HepG2 (cell line): ENCODE results near the gene TMEM266. TPM values are rescaled to one million over a fixed set of nuclear protein-coding genes. Genes with fewer than 3 reads are reported as not detected.

Experiments used
- ATAC-seq: fragments of 200-7000 bp; cut with Tn5 transposase; 3 replicates; pipeline ENCODE4 v1.9.1; 2020; ENCODE audit warnings: mild to moderate bottlenecking, moderate library complexity
- BruUV-seq: library from RNA; stranded (reverse); fragments of 400-500 nt; replicated peaks from 2 replicates; lab custom pipeline; 2021; lab: Mats Ljungman, UMichigan
- CTCF ChIA-PET: fragments of 300-600 bp; formaldehyde crosslinking; extraction: SDS; loops from one replicate; lab custom pipeline; 2021; ENCODE audit warnings: low total read pairs, inconsistent platforms, low intra/inter-chr PET ratio; lab: Yijun Ruan, JAX
- POLR2A ChIA-PET: fragments of 350-600 bp; sonication (Branson Sonifier 250); formaldehyde crosslinking; loops from one replicate; lab custom pipeline; 2020; ENCODE audit warnings: antibody characterized with exemption, inconsistent platforms; lab: Yijun Ruan, JAX
- DNase-seq: peaks from one replicate; pipeline ENCODE4 v3.0.0-alpha.2; 2015; ENCODE audit warnings: low spot score
- FAIRE-seq: peaks from 3 replicates; lab custom pipeline; 2011; peaks lifted over from hg19 to GRCh38; lab: Jason Lieb, UNC
- H2AFZ ChIP-seq: one replicate; pipeline ENCODE4 v1.6.1; 2011; ENCODE audit warnings: low read length, inconsistent platforms
- H3K27ac ChIP-seq: fragments of 300-600 bp; 3 replicates; pipeline ENCODE4 v1.8.0; 2011; ENCODE audit warnings: mixed run types, mild to moderate bottlenecking, mixed read lengths, low read length, inconsistent platforms; ENCODE audit not compliant: insufficient read depth; ENCODE audit errors: extremely low read length
- H3K27me3 ChIP-seq, 2 experiments: fragments of 200-600 bp in 1 of 2; 2 replicates in 1 of 2; 3 replicates in 1 of 2; pipeline versions ENCODE4 v1.6.0 to v1.8.0; 2011; ENCODE audit warnings: low read length in 2 of 2, mild to moderate bottlenecking in 2 of 2, moderate library complexity in 2 of 2, inconsistent platforms in 1 of 2; ENCODE audit not compliant: insufficient read depth in 2 of 2, control insufficient read depth in 1 of 2
- H3K36me3 ChIP-seq, 2 experiments: fragments of 200-600 bp in 1 of 2; replicated peaks in 1 of 2; 2 replicates in 1 of 2; 3 replicates in 1 of 2; pipeline versions ENCODE4 v1.5.1 to v1.8.0; 2011; ENCODE audit warnings: low read length in 2 of 2, inconsistent platforms in 1 of 2; ENCODE audit not compliant: insufficient read depth in 2 of 2, control insufficient read depth in 1 of 2
- H3K4me1 ChIP-seq: 2 replicates; pipeline ENCODE4 v1.5.1; 2012; ENCODE audit warnings: low read length, inconsistent platforms; ENCODE audit not compliant: insufficient read depth
- H3K4me2 ChIP-seq: 2 replicates; pipeline ENCODE4 v1.6.0; 2011; ENCODE audit warnings: low read depth, low read length, inconsistent platforms
- H3K4me3 ChIP-seq, 3 experiments: fragments of 200-600 bp in 1 of 3; sonication (generic), shearing (Covaris generic) in 1 of 3; replicated peaks in 1 of 3; 2 replicates each; pipeline ENCODE4 v1.5.1; 2011 to 2016; ENCODE audit warnings: low read length in 3 of 3, inconsistent platforms in 2 of 3, low read depth in 2 of 3, mild to moderate bottlenecking in 2 of 3, control low read depth in 1 of 3, mixed read lengths in 1 of 3; ENCODE audit not compliant: insufficient read depth in 1 of 3
- H3K79me2 ChIP-seq: one replicate; pipeline ENCODE4 v1.6.1; 2011; ENCODE audit warnings: low read length, inconsistent platforms; ENCODE audit not compliant: insufficient read depth
- H3K9ac ChIP-seq: 2 replicates; pipeline ENCODE4 v1.6.0; 2011; ENCODE audit warnings: mild to moderate bottlenecking, low read depth, low read length, inconsistent platforms; ENCODE audit not compliant: insufficient read depth
- H3K9me3 ChIP-seq: 2 replicates; pipeline ENCODE4 v1.5.1; 2012; ENCODE audit warnings: mild to moderate bottlenecking, low read length
- H4K20me1 ChIP-seq: 2 replicates; pipeline ENCODE4 v1.6.0; 2011; ENCODE audit warnings: inconsistent platforms, mild to moderate bottlenecking, low read length, moderate library complexity; ENCODE audit not compliant: insufficient read depth
- ARID5B ChIP-seq: IDR thresholded peaks from 2 replicates; pipeline ENCODE4 v1.4.0; 2020; ENCODE audit warnings: mild to moderate bottlenecking, missing genetic modification reagents
- BCL6 ChIP-seq: IDR thresholded peaks from 2 replicates; pipeline ENCODE4 v1.6.1; 2016; ENCODE audit warnings: missing genetic modification reagents, missing compliant biosample characterization
- HMG20A ChIP-seq: IDR thresholded peaks from 2 replicates; pipeline ENCODE4 v1.6.1; 2016; ENCODE audit warnings: borderline replicate concordance
- HNF4A ChIP-seq: sonication (generic); formaldehyde crosslinking; IDR thresholded peaks from 2 replicates; pipeline ENCODE4 v1.4.0; 2020; ENCODE audit warnings: missing genetic modification reagents
- KDM5B ChIP-seq: sonication (generic); formaldehyde crosslinking; IDR thresholded peaks from 2 replicates; pipeline ENCODE4 v1.4.0; 2020; ENCODE audit warnings: missing genetic modification reagents, mild to moderate bottlenecking, borderline replicate concordance
- NCOA2 ChIP-seq: sonication (generic); formaldehyde crosslinking; IDR thresholded peaks from 2 replicates; pipeline ENCODE4 v1.8.0; 2022; ENCODE audit warnings: inconsistent platforms
- SIN3B ChIP-seq: fragments of 150-350 bp; IDR thresholded peaks from 2 replicates; pipeline ENCODE4 v1.6.1; 2014; ENCODE audit warnings: low read length
- SP5 ChIP-seq: IDR thresholded peaks from 2 replicates; pipeline ENCODE4 v1.6.1; 2016; ENCODE audit warnings: low read depth, borderline replicate concordance
- ZNF230 ChIP-seq: sonication (generic); formaldehyde crosslinking; IDR thresholded peaks from 2 replicates; pipeline ENCODE4 v1.4.0; 2020; ENCODE audit warnings: mild to moderate bottlenecking, missing genetic modification reagents
- ZNF496 ChIP-seq: sonication (generic); formaldehyde crosslinking; IDR thresholded peaks from 2 replicates; pipeline ENCODE4 v1.8.1; 2023; ENCODE audit warnings: mild to moderate bottlenecking, moderate library complexity, missing genetic modification reagents; ENCODE audit not compliant: insufficient replicate concordance
- ZNF678 ChIP-seq: sonication (generic); formaldehyde crosslinking; IDR thresholded peaks from 2 replicates; pipeline ENCODE4 v1.4.0; 2020; ENCODE audit warnings: mild to moderate bottlenecking, missing genetic modification reagents
- ZNF800 ChIP-seq: sonication (generic); formaldehyde crosslinking; IDR thresholded peaks from 2 replicates; pipeline ENCODE4 v1.4.0; 2020; ENCODE audit warnings: missing genetic modification reagents
- ZSCAN22 ChIP-seq: sonication (generic); formaldehyde crosslinking; IDR thresholded peaks from 2 replicates; pipeline ENCODE4 v1.4.0; 2020; ENCODE audit warnings: mild to moderate bottlenecking, missing genetic modification reagents
- ZSCAN9 ChIP-seq: IDR thresholded peaks from 2 replicates; pipeline ENCODE4 v1.6.1; 2016; ENCODE audit warnings: borderline replicate concordance
- WGBS: methylation state at CpG from one replicate; pipeline ENCODE4 v1.1.6; 2017; ENCODE audit warnings: low lambda C conversion rate; 5-methylcytosine and 5-hydroxymethylcytosine counted together
- in situ Hi-C: cut with HindIII; loops from 2 replicates; pipeline ENCODE4 v1.10.0; 2017; ENCODE audit warnings: low pct_unique_long_range_greater_than_20kb; ENCODE audit not compliant: extremely low pct_ligation_motif_present
- intact Hi-C: fragments of 100-400 bp; cut with micrococcal nuclease; formaldehyde crosslinking; loops from one replicate; pipeline ENCODE4 v1.10.0; 2022; ENCODE audit not compliant: unreplicated experiment
- polyA plus RNA-seq, 8 experiments: library from polyadenylated mRNA; depleted of rRNA in 3 of 8; stranded (reverse) in 7 of 8; unstranded in 1 of 8; fragments of >200 nt; fragmentation: Illumina TruSeq in 4 of 8; extraction: Trizol in 4 of 8; gene quantifications; 2 replicates each; pipeline versions ENCODE4 v1.2.1 to v1.2.3, GENCODE V29; 2011 to 2016; ENCODE audit warnings: low read depth in 4 of 8, missing spikeins in 1 of 8, mixed read lengths in 1 of 8; ENCODE audit not compliant: insufficient read depth in 1 of 8
- total RNA-seq, 5 experiments: library from RNA; depleted of rRNA; stranded (reverse); fragments of >200 nt; fragmentation: Illumina TruSeq; extraction: Trizol; gene quantifications; 2 replicates each; pipeline ENCODE4 v1.2.3, GENCODE V29; 2016; ENCODE audit warnings: low read depth in 1 of 5
- TF ChIP-seq, protein P1 (sequence below): sonication (generic); formaldehyde crosslinking; IDR thresholded peaks from 2 replicates; pipeline ENCODE4; 2020; ENCODE audit warnings: missing genetic modification reagents, mild to moderate bottlenecking, borderline replicate concordance

Gene TMEM266
- total and polyA plus RNA-seq, 2 of the 13 experiments (the other 11 are each of a cell fraction or from before 2014, with no cell fraction given) = 0.04 TPM; not detected in 1

- ATAC-seq = peak; percentile 81
- TF ChIP-seq HNF4A (CRISPR knock-in tag) (peak; percentile 58), ARID5B (CRISPR knock-in tag) (peak; percentile 35; the same call in 1 of the 2 replicates), SP5 (CRISPR knock-in tag) (peak; percentile 28; the same call in 1 of the 2 replicates), NCOA2 (CRISPR knock-in tag) (peak; percentile 71), KDM5B (0 out of 2 replicates have a peak, but pooled peaks have one; percentile 46), ZSCAN9 (no peak), ZNF800 (CRISPR knock-in tag) (no peak), ZNF230 (CRISPR knock-in tag) (no peak), ZNF496 (no peak), HMG20A (CRISPR knock-in tag) (0 out of 2 replicates have a peak, but pooled peaks have one; percentile 23), SIN3B (no peak), ZSCAN22 (CRISPR knock-in tag) (no peak), ZNF678 (peak; percentile 64; the same call in 1 of the 2 replicates), BCL6 (peak; percentile 65)
- TF ChIP-seq, protein P1, sequence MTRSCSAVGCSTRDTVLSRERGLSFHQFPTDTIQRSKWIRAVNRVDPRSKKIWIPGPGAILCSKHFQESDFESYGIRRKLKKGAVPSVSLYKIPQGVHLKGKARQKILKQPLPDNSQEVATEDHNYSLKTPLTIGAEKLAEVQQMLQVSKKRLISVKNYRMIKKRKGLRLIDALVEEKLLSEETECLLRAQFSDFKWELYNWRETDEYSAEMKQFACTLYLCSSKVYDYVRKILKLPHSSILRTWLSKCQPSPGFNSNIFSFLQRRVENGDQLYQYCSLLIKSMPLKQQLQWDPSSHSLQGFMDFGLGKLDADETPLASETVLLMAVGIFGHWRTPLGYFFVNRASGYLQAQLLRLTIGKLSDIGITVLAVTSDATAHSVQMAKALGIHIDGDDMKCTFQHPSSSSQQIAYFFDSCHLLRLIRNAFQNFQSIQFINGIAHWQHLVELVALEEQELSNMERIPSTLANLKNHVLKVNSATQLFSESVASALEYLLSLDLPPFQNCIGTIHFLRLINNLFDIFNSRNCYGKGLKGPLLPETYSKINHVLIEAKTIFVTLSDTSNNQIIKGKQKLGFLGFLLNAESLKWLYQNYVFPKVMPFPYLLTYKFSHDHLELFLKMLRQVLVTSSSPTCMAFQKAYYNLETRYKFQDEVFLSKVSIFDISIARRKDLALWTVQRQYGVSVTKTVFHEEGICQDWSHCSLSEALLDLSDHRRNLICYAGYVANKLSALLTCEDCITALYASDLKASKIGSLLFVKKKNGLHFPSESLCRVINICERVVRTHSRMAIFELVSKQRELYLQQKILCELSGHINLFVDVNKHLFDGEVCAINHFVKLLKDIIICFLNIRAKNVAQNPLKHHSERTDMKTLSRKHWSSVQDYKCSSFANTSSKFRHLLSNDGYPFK = no peak
Observed at GRCh38 chr15:76163457-76164295, 103.9 kb downstream of the TMEM266 start.

More at GRCh38 chr15:76163457-76164295, 103.9 kb downstream of the TMEM266 start:
- Histone ChIP-seq H2AFZ (no peak overlapping the region), H3K4me2 (peak overlapping the region; percentile 60), H4K20me1 (no peaks in the 10 kb centered on the region), H3K9me3 (no peaks in the 10 kb centered on the region), H3K4me1 (peaks cover 23% of the 10 kb centered on the region), H3K36me3 (no peaks in the 10 kb centered on the region), H3K4me3 (peak overlapping the region in 1 of 3 experiments; percentile 57; a peak in 1 of 6 replicates), H3K9ac (no peak overlapping the region), H3K27me3 (peaks cover 2 to 55% of the 10 kb centered on the region in 2 experiments), H3K27ac (no peak overlapping the region), H3K79me2 (no peaks in the 10 kb centered on the region)
- CTCF ChIA-PET = no interaction called here
- in situ Hi-C loops (no loop called here), intact Hi-C loops (no loop called here)
- 34% methylated on average over 14 of the region's 21 CpGs for WGBS
- BruUV-seq = no TSS peak
- FAIRE-seq (no peak), DNase-seq (peak; percentile 43)
- POLR2A ChIA-PET = interaction anchor here (1.2 kb wide), 1 partner anchor 22 kb away, joined by 4 read pairs; no protein-coding TSS in a partner anchor
